ENCODE measurements around the gene SRPRA.

Gene SRPRA

DNA sequence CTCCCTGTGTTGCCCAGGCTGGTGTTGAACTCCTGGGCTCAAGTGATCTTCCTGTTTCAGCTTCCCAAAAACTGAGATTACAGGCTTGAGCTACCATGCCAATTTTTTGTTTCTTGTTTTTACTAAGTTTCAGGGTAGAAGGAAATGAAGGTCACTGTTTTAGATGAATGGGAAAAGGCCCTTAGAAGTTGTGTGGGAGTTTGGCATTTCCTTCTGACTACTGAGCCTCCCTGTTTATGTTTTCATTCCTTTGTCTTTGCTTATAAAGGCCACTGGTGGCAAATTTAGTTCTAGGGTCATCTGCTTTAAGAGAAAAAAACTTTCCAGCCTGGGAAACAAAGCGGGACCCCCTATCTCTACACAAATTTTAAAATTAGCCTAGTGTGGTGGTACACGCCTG lies 22.1 kb downstream of the SRPRA start:
- Histone ChIP-seq H3K4me2 (ENCODE audit: low read length) (no peak overlapping the region), H3K9ac (ENCODE audit: low read length) (no peak overlapping the region), H3K36me3 (ENCODE audit: control insufficient read depth, insufficient read depth, low read length) (peaks cover 4% of the 10 kb centered on the region), H2BK15ac (replicated peaks; ENCODE audit: low read depth) (no peak overlapping the region), H3K4ac (ENCODE audit: low read depth, low read length) (no peak overlapping the region), H3K23ac (ENCODE audit: low read length) (no peak overlapping the region), H2AK5ac (ENCODE audit: low read length) (no peak overlapping the region), H3K18ac (ENCODE audit: low read length) (no peak overlapping the region), H2BK5ac (ENCODE audit: low read length) (no peak overlapping the region), H4K8ac (ENCODE audit: low read depth, low read length) (no peak overlapping the region), H3K27ac (ENCODE audit: low read depth, low read length) (no peak overlapping the region), H3K79me1 (ENCODE audit: low read length) (no peaks in the 10 kb centered on the region), H3K56ac (ENCODE audit: low read length) (no peak overlapping the region), H3K27me3 (ENCODE audit: insufficient read depth, low read length, poor library complexity) (no peaks in the 10 kb centered on the region), H4K5ac (ENCODE audit: low read length) (no peak overlapping the region), H2BK120ac (ENCODE audit: low read depth, low read length) (no peak overlapping the region), H3K4me1 (ENCODE audit: control insufficient read depth, low read depth, low read length) (no peaks in the 10 kb centered on the region), H3K4me3 (ENCODE audit: low read length) (no peak overlapping the region), H3K79me2 (ENCODE audit: control insufficient read depth, insufficient read depth, low read length) (no peaks in the 10 kb centered on the region)
- WGBS (ENCODE audit: extremely low coverage, insufficient coverage, low lambda C conversion rate) = no CpG with 5 or more reads among the region's 2 CpGs
- DNase-seq = no peak

DNA sequence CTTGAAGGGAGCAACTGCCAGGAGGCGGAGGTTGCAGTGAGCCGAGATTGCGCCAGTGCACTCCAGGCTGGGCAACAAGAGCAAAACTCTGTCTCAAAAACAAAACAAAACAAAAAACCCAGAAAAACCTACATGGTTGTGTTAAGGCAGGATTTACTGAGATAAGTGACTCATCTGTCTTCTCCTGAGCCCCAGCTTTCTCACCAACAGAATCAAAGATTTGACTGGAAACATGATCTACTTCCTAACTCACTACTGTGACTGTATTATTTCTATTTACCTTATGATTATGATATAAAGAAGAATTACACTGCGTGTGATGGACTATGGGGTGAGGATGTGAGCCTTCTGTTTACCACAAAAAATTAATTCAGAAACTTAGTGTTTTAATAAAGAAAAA lies 35.3 kb downstream of the SRPRA start:
- Histone ChIP-seq H3K56ac (ENCODE audit: low read length) (no peak overlapping the region), H3K18ac (ENCODE audit: low read length) (no peak overlapping the region), H2AK5ac (ENCODE audit: low read length) (no peak overlapping the region), H4K8ac (ENCODE audit: low read depth, low read length) (peak overlapping the region; percentile 28), H3K79me2 (ENCODE audit: control insufficient read depth, insufficient read depth, low read length) (no peaks in the 10 kb centered on the region), H3K79me1 (ENCODE audit: low read length) (peaks cover 5% of the 10 kb centered on the region), H2BK5ac (ENCODE audit: low read length) (no peak overlapping the region), H2BK120ac (ENCODE audit: low read depth, low read length) (no peak overlapping the region), H3K23ac (ENCODE audit: low read length) (no peak overlapping the region), H3K4ac (ENCODE audit: low read depth, low read length) (no peak overlapping the region), H3K4me1 (ENCODE audit: control insufficient read depth, low read depth, low read length) (no peaks in the 10 kb centered on the region), H4K5ac (ENCODE audit: low read length) (no peak overlapping the region), H3K4me3 (ENCODE audit: low read length) (no peak overlapping the region), H3K9ac (ENCODE audit: low read length) (no peak overlapping the region), H3K4me2 (ENCODE audit: low read length) (no peak overlapping the region), H3K27ac (ENCODE audit: low read depth, low read length) (no peak overlapping the region), H2BK15ac (replicated peaks; ENCODE audit: low read depth) (no peak overlapping the region), H3K36me3 (ENCODE audit: control insufficient read depth, insufficient read depth, low read length) (no peaks in the 10 kb centered on the region), H3K27me3 (ENCODE audit: insufficient read depth, low read length, poor library complexity) (no peaks in the 10 kb centered on the region)
- no CpG with 5 or more reads among the region's 4 CpGs for WGBS (ENCODE audit: extremely low coverage, insufficient coverage, low lambda C conversion rate)
- DNase-seq = no peak

DNA sequence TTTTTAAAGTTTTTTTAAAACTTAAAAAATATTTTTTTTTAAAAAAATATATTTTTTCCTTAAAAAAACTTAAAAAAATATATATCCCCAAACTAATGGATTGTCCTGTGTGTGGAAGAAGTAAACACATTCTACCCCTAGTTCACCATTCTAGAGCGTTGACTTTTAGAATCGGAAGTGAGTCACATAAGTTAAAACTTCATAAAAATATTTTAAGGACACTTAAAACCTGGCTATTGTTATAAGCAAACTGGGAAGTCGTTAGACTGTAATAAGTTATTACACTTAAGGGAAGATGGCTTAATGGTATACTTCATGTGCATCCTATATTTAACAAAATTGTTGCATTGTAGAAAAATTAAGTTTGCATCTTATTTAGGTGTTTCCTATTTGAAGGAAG lies 36.0 kb downstream of the SRPRA start:
- H2BK15ac ChIP-seq (replicated peaks; ENCODE audit: low read depth) = no peak overlapping the region
- no peaks in the 10 kb centered on the region for H3K79me2 ChIP-seq (ENCODE audit: control insufficient read depth, insufficient read depth, low read length)
- no peak overlapping the region for H3K4ac ChIP-seq (ENCODE audit: low read depth, low read length)
- no peak overlapping the region for H3K18ac ChIP-seq (ENCODE audit: low read length)
- no peak overlapping the region for H3K4me2 ChIP-seq (ENCODE audit: low read length)
- H4K5ac ChIP-seq (ENCODE audit: low read length) = no peak overlapping the region
- WGBS (ENCODE audit: extremely low coverage, insufficient coverage, low lambda C conversion rate) = no CpG with 5 or more reads among the region's 3 CpGs
- no peak for DNase-seq
- no peaks in the 10 kb centered on the region for H3K4me1 ChIP-seq (ENCODE audit: control insufficient read depth, low read depth, low read length)
- no peak overlapping the region for H2AK5ac ChIP-seq (ENCODE audit: low read length)
- H3K27ac ChIP-seq (ENCODE audit: low read depth, low read length) = no peak overlapping the region
- no peaks in the 10 kb centered on the region for H3K36me3 ChIP-seq (ENCODE audit: control insufficient read depth, insufficient read depth, low read length)
- no peak overlapping the region for H4K8ac ChIP-seq (ENCODE audit: low read depth, low read length)
- no peaks in the 10 kb centered on the region for H3K27me3 ChIP-seq (ENCODE audit: insufficient read depth, low read length, poor library complexity)
- H3K56ac ChIP-seq (ENCODE audit: low read length) = no peak overlapping the region
- no peak overlapping the region for H3K9ac ChIP-seq (ENCODE audit: low read length)
- no peak overlapping the region for H2BK120ac ChIP-seq (ENCODE audit: low read depth, low read length)
- no peak overlapping the region for H3K23ac ChIP-seq (ENCODE audit: low read length)
- H2BK5ac ChIP-seq (ENCODE audit: low read length) = no peak overlapping the region
- peaks cover 5% of the 10 kb centered on the region for H3K79me1 ChIP-seq (ENCODE audit: low read length)
- H3K4me3 ChIP-seq (ENCODE audit: low read length) = no peak overlapping the region

DNA sequence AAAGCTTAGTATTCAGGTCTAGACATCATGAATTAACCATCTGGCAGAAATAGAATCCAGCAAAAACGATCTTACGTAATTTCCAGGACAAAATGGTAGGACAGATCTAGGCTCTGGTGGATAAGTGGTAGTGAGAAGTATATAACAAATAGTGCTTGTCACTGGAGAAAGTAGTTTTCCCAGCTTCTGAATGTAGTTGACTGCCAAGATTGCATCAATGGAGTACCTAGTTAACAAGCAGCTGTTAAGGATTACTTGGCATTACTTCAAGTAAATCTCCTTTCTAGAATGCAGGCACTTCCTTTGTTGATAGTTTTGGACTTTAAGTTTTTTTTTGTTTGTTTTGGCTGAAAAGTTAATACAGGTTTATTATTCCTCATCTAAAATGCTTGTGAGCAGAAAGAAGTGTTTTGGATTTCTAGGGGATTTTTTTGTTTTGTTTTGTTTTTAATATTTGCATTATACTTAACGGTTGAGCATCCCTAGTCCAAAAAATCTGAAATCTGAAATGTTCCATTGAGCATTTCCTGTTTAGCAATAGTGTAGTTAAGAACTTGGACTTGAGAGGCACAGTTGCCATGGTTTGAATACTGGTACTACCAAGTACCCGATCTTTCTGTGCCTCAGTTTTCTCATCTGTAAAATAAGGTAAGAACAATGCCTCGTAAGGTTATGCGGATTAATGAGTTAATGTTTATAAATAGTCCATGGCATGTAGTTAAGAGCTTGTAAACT lies 36.8 kb downstream of the SRPRA start:
- Histone ChIP-seq H2AK5ac (ENCODE audit: low read length) (no peak overlapping the region), H3K18ac (ENCODE audit: low read length) (no peak overlapping the region), H3K79me2 (ENCODE audit: control insufficient read depth, insufficient read depth, low read length) (no peaks in the 10 kb centered on the region), H3K4me3 (ENCODE audit: low read length) (no peak overlapping the region), H3K27me3 (ENCODE audit: insufficient read depth, low read length, poor library complexity) (no peaks in the 10 kb centered on the region), H2BK5ac (ENCODE audit: low read length) (no peak overlapping the region), H3K27ac (ENCODE audit: low read depth, low read length) (no peak overlapping the region), H2BK120ac (ENCODE audit: low read depth, low read length) (no peak overlapping the region), H4K8ac (ENCODE audit: low read depth, low read length) (no peak overlapping the region), H2BK15ac (replicated peaks; ENCODE audit: low read depth) (no peak overlapping the region), H3K4me2 (ENCODE audit: low read length) (no peak overlapping the region), H3K4me1 (ENCODE audit: control insufficient read depth, low read depth, low read length) (no peaks in the 10 kb centered on the region), H3K4ac (ENCODE audit: low read depth, low read length) (no peak overlapping the region), H3K9ac (ENCODE audit: low read length) (no peak overlapping the region), H4K5ac (ENCODE audit: low read length) (no peak overlapping the region), H3K56ac (ENCODE audit: low read length) (no peak overlapping the region), H3K79me1 (ENCODE audit: low read length) (peaks cover 5% of the 10 kb centered on the region), H3K36me3 (ENCODE audit: control insufficient read depth, insufficient read depth, low read length) (no peaks in the 10 kb centered on the region), H3K23ac (ENCODE audit: low read length) (no peak overlapping the region)
- DNase-seq = no peak
- no CpG with 5 or more reads among the region's 6 CpGs for WGBS (ENCODE audit: extremely low coverage, insufficient coverage, low lambda C conversion rate)

DNA sequence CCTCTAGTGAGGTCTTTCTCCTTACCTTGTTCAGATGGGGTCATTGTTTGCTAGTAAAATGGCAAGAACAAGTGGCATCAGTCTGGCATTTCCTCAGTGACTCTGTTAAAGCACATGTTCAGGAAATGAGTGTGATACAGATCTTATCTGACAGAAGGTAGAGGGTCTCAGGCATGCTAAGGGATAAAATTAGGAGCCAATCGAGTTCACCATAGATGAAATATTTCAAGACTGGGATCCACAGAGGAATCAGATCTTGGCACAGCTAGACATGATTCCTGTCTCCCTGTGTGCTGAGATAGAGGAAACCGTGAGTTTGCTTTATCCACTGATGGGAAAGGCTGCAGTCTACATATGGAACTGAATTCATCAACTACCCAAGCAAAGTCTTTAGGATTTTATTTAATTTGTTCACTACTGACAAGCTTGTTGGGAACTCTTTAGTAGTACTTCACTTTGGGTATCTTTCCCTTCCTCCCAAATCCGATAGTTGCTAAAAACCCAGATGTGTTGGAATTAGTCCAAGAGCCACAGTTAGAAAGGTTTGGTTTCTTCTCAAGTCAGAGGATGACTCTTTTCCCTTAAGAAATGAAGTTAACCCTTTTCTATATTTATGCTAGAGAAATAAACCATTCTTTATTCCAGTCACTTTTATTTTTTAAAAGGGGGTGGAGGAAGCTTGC lies 38.7 kb downstream of the SRPRA start:
- Histone ChIP-seq H2AK5ac (ENCODE audit: low read length) (no peak overlapping the region), H3K56ac (ENCODE audit: low read length) (no peak overlapping the region), H3K18ac (ENCODE audit: low read length) (no peak overlapping the region), H3K23ac (ENCODE audit: low read length) (no peak overlapping the region), H3K27ac (ENCODE audit: low read depth, low read length) (no peak overlapping the region), H4K8ac (ENCODE audit: low read depth, low read length) (no peak overlapping the region), H2BK120ac (ENCODE audit: low read depth, low read length) (no peak overlapping the region), H3K4me2 (ENCODE audit: low read length) (no peak overlapping the region), H3K79me2 (ENCODE audit: control insufficient read depth, insufficient read depth, low read length) (peaks cover 4% of the 10 kb centered on the region), H3K27me3 (ENCODE audit: insufficient read depth, low read length, poor library complexity) (no peaks in the 10 kb centered on the region), H4K5ac (ENCODE audit: low read length) (no peak overlapping the region), H2BK5ac (ENCODE audit: low read length) (no peak overlapping the region), H2BK15ac (replicated peaks; ENCODE audit: low read depth) (no peak overlapping the region), H3K36me3 (ENCODE audit: control insufficient read depth, insufficient read depth, low read length) (no peaks in the 10 kb centered on the region), H3K4ac (ENCODE audit: low read depth, low read length) (no peak overlapping the region), H3K4me3 (ENCODE audit: low read length) (no peak overlapping the region), H3K79me1 (ENCODE audit: low read length) (peaks cover 4% of the 10 kb centered on the region), H3K4me1 (ENCODE audit: control insufficient read depth, low read depth, low read length) (no peaks in the 10 kb centered on the region), H3K9ac (ENCODE audit: low read length) (no peak overlapping the region)
- no peak for DNase-seq
- WGBS (ENCODE audit: extremely low coverage, insufficient coverage, low lambda C conversion rate) = no CpG with 5 or more reads among the region's 3 CpGs

Data from mesendoderm (in vitro differentiated cells).